GM23338 (cell line): ENCODE measurements around the gene C3orf49. TPM values are rescaled to one million over a fixed set of nuclear protein-coding genes. Genes with fewer than 3 reads are reported as not detected.

Experiments used
- ATAC-seq: fragments of 200-7000 bp; cut with Tn5 transposase; 3 replicates; pipeline ENCODE4 v1.9.1; 2020
- DNase-seq: peaks from one replicate; pipeline ENCODE4 v3.0.0-alpha.2; 2015; ENCODE audit warnings: low spot score
- H2AFZ ChIP-seq: fragments of 200-600 bp; sonication (generic); 2 replicates; pipeline ENCODE4 v1.8.0; 2016; ENCODE audit warnings: antibody characterized with exemption, mild to moderate bottlenecking, moderate library complexity
- H3F3A ChIP-seq: fragments of 200-600 bp; sonication (generic); replicated peaks from 2 replicates; pipeline ENCODE4 v1.8.0; 2017; ENCODE audit warnings: antibody characterized with exemption, mixed run types, low read depth
- H3K27ac ChIP-seq: fragments of 200-600 bp; sonication (generic); 2 replicates; pipeline ENCODE4 v1.6.1; 2016; ENCODE audit warnings: low read depth
- H3K27me3 ChIP-seq: fragments of 200-600 bp; sonication (generic); 2 replicates; pipeline ENCODE4 v1.8.0; 2016; ENCODE audit warnings: mild to moderate bottlenecking, mixed run types, moderate library complexity; ENCODE audit not compliant: insufficient read depth
- H3K36me3 ChIP-seq: fragments of 200-600 bp; sonication (generic); 2 replicates; pipeline ENCODE4 v1.8.0; 2016; ENCODE audit warnings: mild to moderate bottlenecking; ENCODE audit not compliant: insufficient read depth
- H3K4me1 ChIP-seq: fragments of 200-600 bp; sonication (generic); 2 replicates; pipeline ENCODE4 v1.8.0; 2016; ENCODE audit warnings: mild to moderate bottlenecking, moderate library complexity; ENCODE audit not compliant: insufficient read depth
- H3K4me2 ChIP-seq: fragments of 200-600 bp; sonication (generic); 2 replicates; pipeline ENCODE4 v1.7.1; 2017; ENCODE audit warnings: mixed run types
- H3K4me3 ChIP-seq: fragments of 200-600 bp; sonication (generic); 2 replicates; pipeline ENCODE4 v1.6.1; 2016; ENCODE audit warnings: mixed run types
- H3K79me2 ChIP-seq: fragments of 200-600 bp; sonication (generic); replicated peaks from 2 replicates; pipeline ENCODE4 v1.8.0; 2017; ENCODE audit warnings: mild to moderate bottlenecking; ENCODE audit not compliant: insufficient read depth
- H3K9me2 ChIP-seq: fragments of 200-600 bp; sonication (generic); 2 replicates; pipeline ENCODE4 v1.8.0; 2017; ENCODE audit not compliant: insufficient read depth
- H4K20me1 ChIP-seq: fragments of 200-600 bp; sonication (generic); replicated peaks from 2 replicates; pipeline ENCODE4 v1.8.0; 2017; ENCODE audit warnings: mild to moderate bottlenecking; ENCODE audit not compliant: insufficient read depth
- H3K27ac Mint-ChIP-seq: 2 replicates; pipeline ENCODE4 v1.8.0; 2020; ENCODE audit warnings: inconsistent platforms, mild to moderate bottlenecking, moderate library complexity, mixed read lengths
- H3K27me3 Mint-ChIP-seq: 3 replicates; pipeline ENCODE4 v1.8.0; 2022; ENCODE audit warnings: low read depth, mild to moderate bottlenecking, moderate library complexity, mixed read lengths, inconsistent platforms; ENCODE audit not compliant: insufficient read depth, poor library complexity
- H3K36me3 Mint-ChIP-seq: 3 replicates; pipeline ENCODE4 v1.8.0; 2021; ENCODE audit warnings: low read depth, mild to moderate bottlenecking, inconsistent platforms, moderate library complexity, mixed read lengths
- H3K4me1 Mint-ChIP-seq: 3 replicates; pipeline ENCODE4 v1.8.0; 2020; ENCODE audit warnings: mild to moderate bottlenecking, inconsistent platforms, mixed read lengths
- H3K4me3 Mint-ChIP-seq: 3 replicates; pipeline ENCODE4 v1.8.0; 2021; ENCODE audit warnings: moderate library complexity, mild to moderate bottlenecking, inconsistent platforms, mixed read lengths
- H3K9me3 Mint-ChIP-seq: 3 replicates; pipeline ENCODE4 v1.8.0; 2020; ENCODE audit warnings: moderate library complexity, mild to moderate bottlenecking, inconsistent platforms, mixed read lengths
- CREB1 ChIP-seq: fragments of 250-450 bp; sonication (Bioruptor Pico); IDR thresholded peaks from 2 replicates; pipeline ENCODE4 v1.5.0; 2020; ENCODE audit warnings: low read depth, mild to moderate bottlenecking, moderate library complexity
- EZH2 ChIP-seq: fragments of 200-600 bp; sonication (generic); IDR thresholded peaks from one replicate; pipeline ENCODE4 v1.8.0; 2017; ENCODE audit warnings: antibody characterized with exemption, mild to moderate bottlenecking, low read depth; ENCODE audit not compliant: unreplicated experiment
- EZH2phosphoT487 ChIP-seq: fragments of 200-600 bp; sonication (generic); IDR thresholded peaks from one replicate; pipeline ENCODE4 v1.8.1; 2018; ENCODE audit warnings: antibody characterized with exemption; ENCODE audit not compliant: unreplicated experiment
- JUNB ChIP-seq: IDR thresholded peaks from one replicate; pipeline ENCODE4 v1.6.1; 2016; ENCODE audit warnings: antibody characterized with exemption; ENCODE audit not compliant: unreplicated experiment
- NANOG ChIP-seq: IDR thresholded peaks from 2 replicates; pipeline ENCODE4 v1.6.1; 2016; ENCODE audit warnings: antibody characterized with exemption, borderline replicate concordance
- POLR2AphosphoS5 ChIP-seq: IDR thresholded peaks from 2 replicates; pipeline ENCODE4 v1.6.1; 2016; ENCODE audit warnings: antibody characterized with exemption, low read depth
- STAT1 ChIP-seq: IDR thresholded peaks from one replicate; pipeline ENCODE4 v1.6.1; 2016; ENCODE audit warnings: antibody characterized with exemption; ENCODE audit not compliant: unreplicated experiment
- ZNF114 ChIP-seq: fragments of 250-450 bp; sonication (Bioruptor Pico); IDR thresholded peaks from 2 replicates; pipeline ENCODE4 v1.5.0; 2020; ENCODE audit warnings: mild to moderate bottlenecking, moderate library complexity
- ZNF331 ChIP-seq: fragments of 250-450 bp; sonication (Bioruptor Pico); IDR thresholded peaks from 2 replicates; pipeline ENCODE4 v1.5.0; 2020; ENCODE audit warnings: low read depth, mild to moderate bottlenecking, moderate library complexity
- ZNF462 ChIP-seq: fragments of 250-450 bp; sonication (Bioruptor Pico); IDR thresholded peaks from 2 replicates; pipeline ENCODE4 v1.5.0; 2020; ENCODE audit warnings: mild to moderate bottlenecking, moderate library complexity
- polyA plus RNA-seq: library from polyadenylated mRNA; unstranded; fragments of >200 nt; fragmentation: Nextera tagmentation; extraction: Ambion mirVana; gene quantifications from 2 replicates; pipeline ENCODE4 v1.2.1, GENCODE V29; 2016
- total RNA-seq: library from RNA; depleted of rRNA; stranded (reverse); fragments of >200 nt; shearing (Covaris generic); gene quantifications from 2 replicates; pipeline ENCODE4 v1.2.3, GENCODE V29; 2014
- TF ChIP-seq, protein P1 (sequence below), 2 experiments: fragments of 200-600 bp in 1 of 2; sonication (generic) in 1 of 2; conservative IDR thresholded peaks; 2 replicates each; pipeline versions ENCODE4 v1.5.1 to v1.6.1; 2016 to 2017; ENCODE audit warnings: antibody characterized with exemption in 2 of 2, low read depth in 2 of 2, mild to moderate bottlenecking in 2 of 2, moderate library complexity in 1 of 2
- TF ChIP-seq, protein P2 (sequence below): IDR thresholded peaks from 2 replicates; pipeline ENCODE4 v1.6.1; 2016; ENCODE audit warnings: antibody characterized with exemption

Gene C3orf49
- total and polyA plus RNA-seq, 2 experiments from 2014 or later, result 0.23 TPM; not detected in 1

DNA sequence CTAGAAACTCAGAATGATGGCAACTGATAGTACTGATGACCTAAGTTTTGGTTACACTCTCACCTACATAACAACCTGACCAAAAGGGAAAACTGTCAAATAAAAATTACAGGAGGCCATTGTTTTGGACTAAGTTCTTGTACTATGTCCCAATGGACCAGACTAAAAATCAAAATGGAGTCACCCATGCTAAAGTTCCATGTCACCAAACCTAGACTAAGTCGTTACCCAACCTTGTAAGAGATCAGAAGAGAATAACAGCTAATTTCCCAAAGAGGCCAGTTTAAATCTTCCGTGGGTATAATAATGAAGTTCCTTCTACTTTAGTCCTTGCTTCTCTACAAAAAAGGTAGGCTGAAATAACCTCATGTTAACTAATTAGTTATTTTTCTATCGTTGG is 32.2 kb downstream of the C3orf49 start:
- no peak overlapping the region for H3K4me3 ChIP-seq
- H3K36me3 ChIP-seq, result no peaks in the 10 kb centered on the region
- H3K36me3 Mint-ChIP-seq, result 0 out of 3 replicates have a peak, but pooled peaks cover 3% of the 10 kb centered on the region
- DNase-seq (no peak), ATAC-seq (no peak)
- peaks cover 1% of the 10 kb centered on the region for H3K27me3 Mint-ChIP-seq
- H3K9me2 ChIP-seq, result no peaks in the 10 kb centered on the region
- H2AFZ ChIP-seq, result no peak overlapping the region
- no peak overlapping the region for H3K4me2 ChIP-seq
- H3K27me3 ChIP-seq, result no peaks in the 10 kb centered on the region
- peaks cover 47% of the 10 kb centered on the region for H3K4me1 Mint-ChIP-seq
- no peak overlapping the region for H3K4me3 Mint-ChIP-seq
- H3F3A ChIP-seq, result no peaks in the 10 kb centered on the region
- no peak overlapping the region for H3K27ac ChIP-seq
- H4K20me1 ChIP-seq, result no peaks in the 10 kb centered on the region
- H3K4me1 ChIP-seq, result peaks cover 44% of the 10 kb centered on the region
- TF ChIP-seq ZNF331, result no peak
- no peak for TF ChIP-seq ZNF462 (CRISPR knock-in tag)
- TF ChIP-seq CREB1, result no peak
- TF ChIP-seq, protein P1, sequence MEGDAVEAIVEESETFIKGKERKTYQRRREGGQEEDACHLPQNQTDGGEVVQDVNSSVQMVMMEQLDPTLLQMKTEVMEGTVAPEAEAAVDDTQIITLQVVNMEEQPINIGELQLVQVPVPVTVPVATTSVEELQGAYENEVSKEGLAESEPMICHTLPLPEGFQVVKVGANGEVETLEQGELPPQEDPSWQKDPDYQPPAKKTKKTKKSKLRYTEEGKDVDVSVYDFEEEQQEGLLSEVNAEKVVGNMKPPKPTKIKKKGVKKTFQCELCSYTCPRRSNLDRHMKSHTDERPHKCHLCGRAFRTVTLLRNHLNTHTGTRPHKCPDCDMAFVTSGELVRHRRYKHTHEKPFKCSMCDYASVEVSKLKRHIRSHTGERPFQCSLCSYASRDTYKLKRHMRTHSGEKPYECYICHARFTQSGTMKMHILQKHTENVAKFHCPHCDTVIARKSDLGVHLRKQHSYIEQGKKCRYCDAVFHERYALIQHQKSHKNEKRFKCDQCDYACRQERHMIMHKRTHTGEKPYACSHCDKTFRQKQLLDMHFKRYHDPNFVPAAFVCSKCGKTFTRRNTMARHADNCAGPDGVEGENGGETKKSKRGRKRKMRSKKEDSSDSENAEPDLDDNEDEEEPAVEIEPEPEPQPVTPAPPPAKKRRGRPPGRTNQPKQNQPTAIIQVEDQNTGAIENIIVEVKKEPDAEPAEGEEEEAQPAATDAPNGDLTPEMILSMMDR (conservative IDR thresholded peaks at IDR 0.05; ENCODE audit: low read depth in 2 of 2), result no peak
- TF ChIP-seq, protein P2, sequence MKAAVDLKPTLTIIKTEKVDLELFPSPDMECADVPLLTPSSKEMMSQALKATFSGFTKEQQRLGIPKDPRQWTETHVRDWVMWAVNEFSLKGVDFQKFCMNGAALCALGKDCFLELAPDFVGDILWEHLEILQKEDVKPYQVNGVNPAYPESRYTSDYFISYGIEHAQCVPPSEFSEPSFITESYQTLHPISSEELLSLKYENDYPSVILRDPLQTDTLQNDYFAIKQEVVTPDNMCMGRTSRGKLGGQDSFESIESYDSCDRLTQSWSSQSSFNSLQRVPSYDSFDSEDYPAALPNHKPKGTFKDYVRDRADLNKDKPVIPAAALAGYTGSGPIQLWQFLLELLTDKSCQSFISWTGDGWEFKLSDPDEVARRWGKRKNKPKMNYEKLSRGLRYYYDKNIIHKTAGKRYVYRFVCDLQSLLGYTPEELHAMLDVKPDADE, result no peak
- no peak for TF ChIP-seq STAT1
- TF ChIP-seq POLR2AphosphoS5, result no peak
- no peak for TF ChIP-seq NANOG
- no peak for TF ChIP-seq JUNB
- TF ChIP-seq EZH2phosphoT487, result no peak
- no peak for TF ChIP-seq EZH2
- TF ChIP-seq ZNF114 (CRISPR knock-in tag), result no peak
- H3K79me2 ChIP-seq, result peaks cover 49% of the 10 kb centered on the region
- no peak overlapping the region for H3K27ac Mint-ChIP-seq
- H3K9me3 Mint-ChIP-seq, result no peaks in the 10 kb centered on the region
